Right atrium auricular region (tissue), 2 donors: ENCODE data around the gene OR13C4. TPM values are rescaled to one million over a fixed set of nuclear protein-coding genes. Genes with fewer than 3 reads are reported as not detected.

Source experiments
- DNase-seq: peaks from one replicate; pipeline ENCODE4 v3.0.0-alpha.2; 2019; ENCODE audit warnings: low spot score
- H3K27ac ChIP-seq, 2 donors: fragments of 200-600 bp; sonication (generic); 1 replicate in 1 of 2; 2 replicates in 1 of 2; pipeline ENCODE4 v1.5.1; 2016 to 2019
- H3K27me3 ChIP-seq, 2 donors: fragments of 200-600 bp; sonication (generic); one replicate each; pipeline versions ENCODE4 v1.5.1 to v1.6.0; 2017 to 2019
- H3K36me3 ChIP-seq: fragments of 200-600 bp; sonication (generic); one replicate; pipeline ENCODE4 v1.5.1; 2016
- H3K4me1 ChIP-seq, 2 donors: fragments of 200-600 bp; sonication (generic); one replicate each; pipeline versions ENCODE4 v1.5.1 to v1.6.0; 2017 to 2019
- H3K4me3 ChIP-seq, 2 donors: fragments of 200-600 bp; sonication (generic); 1 replicate in 1 of 2; 2 replicates in 1 of 2; pipeline ENCODE4 v1.5.1; 2017 to 2019; ENCODE audit warnings: mild to moderate bottlenecking in 1 of 2, moderate library complexity in 1 of 2
- H3K9me3 ChIP-seq, 2 donors: fragments of 200-600 bp; sonication (generic); one replicate each; pipeline ENCODE4 v1.5.1; 2019
- CTCF ChIP-seq, 2 donors: fragments of 200-600 bp; sonication (generic); IDR thresholded peaks; one replicate each; pipeline ENCODE4 v1.5.1; 2019; ENCODE audit warnings: antibody characterized with exemption in 2 of 2
- total RNA-seq, 2 donors: library from RNA; depleted of rRNA; stranded (reverse); fragments of >200 nt; gene quantifications; one replicate each; pipeline ENCODE4 v1.1.0, GENCODE V29; 2016

The OR13C4 gene
- total RNA-seq, 2 donors from 2014 or later, result not detected

GRCh38 chr9:104556830-104557634 is 30.0 kb upstream of the OR13C4 start:
- Histone ChIP-seq H3K27ac (no peak overlapping the region), H3K36me3 (no peaks in the 10 kb centered on the region), H3K27me3 (no peaks in the 10 kb centered on the region), H3K9me3 (peaks cover 0 to 7% of the 10 kb centered on the region in 2 donors), H3K4me3 (no peak overlapping the region), H3K4me1 (no peaks in the 10 kb centered on the region)
- DNase-seq, result no peak
- no peak for TF ChIP-seq CTCF (IDR thresholded peaks at IDR 0.05)

GRCh38 chr9:104555521-104555920 is 28.5 kb upstream of the OR13C4 start:
- no peak for TF ChIP-seq CTCF (IDR thresholded peaks at IDR 0.05)

GRCh38 chr9:104553261-104553660 is 26.3 kb upstream of the OR13C4 start:
- no peaks in the 10 kb centered on the region for H3K4me1 ChIP-seq
- no peaks in the 10 kb centered on the region for H3K9me3 ChIP-seq
- H3K27ac ChIP-seq, result no peak overlapping the region
- H3K36me3 ChIP-seq, result no peaks in the 10 kb centered on the region
- H3K27me3 ChIP-seq, result no peaks in the 10 kb centered on the region
- H3K4me3 ChIP-seq, result no peak overlapping the region
- DNase-seq, result no peak
- no peak for TF ChIP-seq CTCF (IDR thresholded peaks at IDR 0.05)

More at GRCh38 chr9:104555521-104555920, 28.5 kb upstream of the OR13C4 start:
- Histone ChIP-seq H3K27me3 (no peaks in the 10 kb centered on the region), H3K4me3 (no peak overlapping the region), H3K9me3 (peaks cover 0 to 7% of the 10 kb centered on the region in 2 donors), H3K36me3 (no peaks in the 10 kb centered on the region), H3K27ac (no peak overlapping the region), H3K4me1 (no peaks in the 10 kb centered on the region)
- no peak for DNase-seq

- no peaks in the 10 kb centered on the region for H3K27me3 ChIP-seq
- no peak for TF ChIP-seq CTCF (IDR thresholded peaks at IDR 0.05)
Measured at GRCh38 chr9:104544644-104545043, 17.6 kb upstream of the OR13C4 start.

GRCh38 chr9:104539275-104539674 is 12.3 kb upstream of the OR13C4 start:
- DNase-seq, result no peak
- H3K9me3 ChIP-seq, result no peaks in the 10 kb centered on the region
- TF ChIP-seq CTCF (IDR thresholded peaks at IDR 0.05), result no peak
- H3K36me3 ChIP-seq, result no peaks in the 10 kb centered on the region
- no peaks in the 10 kb centered on the region for H3K27me3 ChIP-seq
- no peak overlapping the region for H3K4me3 ChIP-seq
- no peaks in the 10 kb centered on the region for H3K4me1 ChIP-seq
- no peak overlapping the region for H3K27ac ChIP-seq

More at GRCh38 chr9:104544644-104545043, 17.6 kb upstream of the OR13C4 start:
- no peak overlapping the region for H3K4me3 ChIP-seq
- H3K4me1 ChIP-seq, result no peaks in the 10 kb centered on the region
- no peak for DNase-seq
- H3K27ac ChIP-seq, result no peak overlapping the region
- H3K9me3 ChIP-seq, result no peaks in the 10 kb centered on the region
- no peaks in the 10 kb centered on the region for H3K36me3 ChIP-seq
